ENCODE measurements around the gene MRGPRF. TPM values are rescaled to one million over a fixed set of nuclear protein-coding genes. Genes with fewer than 3 reads are reported as not detected.

Gene MRGPRF
- total RNA-seq, 2 experiments from 2014 or later, result not detected

DNA sequence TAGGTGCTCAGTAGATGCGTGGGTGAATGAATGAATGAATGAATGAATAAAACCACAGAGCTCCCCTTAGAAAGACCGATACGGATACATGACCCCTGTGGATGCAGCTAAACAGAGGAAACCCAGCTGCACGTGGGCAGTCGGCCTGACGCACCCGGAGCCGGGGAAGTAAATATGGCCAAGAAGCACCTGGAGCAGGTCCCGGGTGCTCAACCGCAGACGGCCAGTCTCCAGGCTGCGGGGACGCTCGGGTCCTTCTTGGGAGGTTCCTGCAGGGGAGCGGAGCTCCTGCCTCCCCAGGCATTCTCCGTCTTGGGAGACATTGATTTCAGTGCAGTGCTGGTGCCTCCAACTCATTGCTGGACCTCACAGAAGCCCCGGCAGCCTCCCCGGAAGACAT, 24.0 kb upstream of the MRGPRF start:
- TF ChIP-seq, protein P1, sequence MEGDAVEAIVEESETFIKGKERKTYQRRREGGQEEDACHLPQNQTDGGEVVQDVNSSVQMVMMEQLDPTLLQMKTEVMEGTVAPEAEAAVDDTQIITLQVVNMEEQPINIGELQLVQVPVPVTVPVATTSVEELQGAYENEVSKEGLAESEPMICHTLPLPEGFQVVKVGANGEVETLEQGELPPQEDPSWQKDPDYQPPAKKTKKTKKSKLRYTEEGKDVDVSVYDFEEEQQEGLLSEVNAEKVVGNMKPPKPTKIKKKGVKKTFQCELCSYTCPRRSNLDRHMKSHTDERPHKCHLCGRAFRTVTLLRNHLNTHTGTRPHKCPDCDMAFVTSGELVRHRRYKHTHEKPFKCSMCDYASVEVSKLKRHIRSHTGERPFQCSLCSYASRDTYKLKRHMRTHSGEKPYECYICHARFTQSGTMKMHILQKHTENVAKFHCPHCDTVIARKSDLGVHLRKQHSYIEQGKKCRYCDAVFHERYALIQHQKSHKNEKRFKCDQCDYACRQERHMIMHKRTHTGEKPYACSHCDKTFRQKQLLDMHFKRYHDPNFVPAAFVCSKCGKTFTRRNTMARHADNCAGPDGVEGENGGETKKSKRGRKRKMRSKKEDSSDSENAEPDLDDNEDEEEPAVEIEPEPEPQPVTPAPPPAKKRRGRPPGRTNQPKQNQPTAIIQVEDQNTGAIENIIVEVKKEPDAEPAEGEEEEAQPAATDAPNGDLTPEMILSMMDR (IDR thresholded peaks at IDR 0.05), result no peak
- CTCF ChIA-PET, result no interaction called here
- intact Hi-C loops (cut with DNase I, micrococcal nuclease), result no loop called here
- no peaks in the 10 kb centered on the region for H3K9me3 ChIP-seq (ENCODE audit: control insufficient read depth in 1 of 2, insufficient read depth in 1 of 2, low read length in 2 of 2)
- H3K27ac ChIP-seq (ENCODE audit: low read depth in 1 of 2, low read length in 2 of 2), result no peak overlapping the region
- no peaks in the 10 kb centered on the region for H3K4me1 ChIP-seq (ENCODE audit: insufficient read depth, low read length)
- no peak overlapping the region for H3K27ac Mint-ChIP-seq
- no peak overlapping the region for H3K4me3 ChIP-seq (ENCODE audit: low read length)
- no peaks in the 10 kb centered on the region for H3K9me3 Mint-ChIP-seq
- ATAC-seq (ENCODE audit: poor library complexity), result no peak
- H3K4me3 Mint-ChIP-seq, result no peak overlapping the region
- no peaks in the 10 kb centered on the region for H3K36me3 Mint-ChIP-seq (ENCODE audit: low read depth)
- no peaks in the 10 kb centered on the region for H3K4me1 Mint-ChIP-seq (ENCODE audit: low read depth)
- POLR2A ChIA-PET, result no interaction called here
- no peaks in the 10 kb centered on the region for H3K27me3 ChIP-seq (ENCODE audit: control insufficient read depth in 1 of 2, insufficient read depth in 2 of 2, low read length in 2 of 2)
- H3K36me3 ChIP-seq (ENCODE audit: insufficient read depth, low read length), result no peaks in the 10 kb centered on the region
- no peak for DNase-seq
- peaks cover 11% of the 10 kb centered on the region for H3K27me3 Mint-ChIP-seq

DNA sequence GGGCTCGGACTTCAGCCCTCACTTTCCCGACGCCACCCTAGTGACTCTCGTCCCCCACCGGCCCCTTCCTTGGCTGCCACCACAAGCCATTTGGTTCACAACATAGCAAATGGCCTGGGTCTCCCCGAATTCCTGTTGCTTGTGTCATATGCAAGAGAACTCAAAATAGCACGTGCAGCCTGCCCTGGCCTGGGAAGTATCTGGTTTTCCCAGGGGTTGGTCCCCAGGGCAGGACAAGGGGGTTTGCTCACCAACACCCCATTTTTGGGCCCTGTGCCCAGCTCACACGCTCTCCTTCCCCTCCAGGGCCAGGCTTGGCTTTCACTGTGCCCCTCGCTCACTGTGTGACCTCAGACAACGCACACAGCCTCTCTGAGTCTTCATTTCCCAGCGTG, 22.9 kb upstream of the MRGPRF start:
- Mint-ChIP-seq H3K36me3 (ENCODE audit: low read depth) (no peaks in the 10 kb centered on the region), H3K4me1 (ENCODE audit: low read depth) (no peaks in the 10 kb centered on the region), H3K27ac (no peak overlapping the region), H3K27me3 (peaks cover 11% of the 10 kb centered on the region), H3K9me3 (no peaks in the 10 kb centered on the region), H3K4me3 (no peak overlapping the region)
- POLR2A ChIA-PET, result no interaction called here
- intact Hi-C loops (cut with DNase I, micrococcal nuclease), result no loop called here
- H3K9me3 ChIP-seq (ENCODE audit: control insufficient read depth in 1 of 2, insufficient read depth in 1 of 2, low read length in 2 of 2), result no peaks in the 10 kb centered on the region
- CTCF ChIA-PET, result no interaction called here
- no peak overlapping the region for H3K27ac ChIP-seq (ENCODE audit: low read depth in 1 of 2, low read length in 2 of 2)
- ATAC-seq (ENCODE audit: poor library complexity) (no peak), DNase-seq (no peak)
- no peaks in the 10 kb centered on the region for H3K27me3 ChIP-seq (ENCODE audit: control insufficient read depth in 1 of 2, insufficient read depth in 2 of 2, low read length in 2 of 2)
- H3K36me3 ChIP-seq (ENCODE audit: insufficient read depth, low read length), result no peaks in the 10 kb centered on the region
- TF ChIP-seq, protein P1 (IDR thresholded peaks at IDR 0.05), result no peak
- H3K4me1 ChIP-seq (ENCODE audit: insufficient read depth, low read length), result no peaks in the 10 kb centered on the region
- no peak overlapping the region for H3K4me3 ChIP-seq (ENCODE audit: low read length)

DNA sequence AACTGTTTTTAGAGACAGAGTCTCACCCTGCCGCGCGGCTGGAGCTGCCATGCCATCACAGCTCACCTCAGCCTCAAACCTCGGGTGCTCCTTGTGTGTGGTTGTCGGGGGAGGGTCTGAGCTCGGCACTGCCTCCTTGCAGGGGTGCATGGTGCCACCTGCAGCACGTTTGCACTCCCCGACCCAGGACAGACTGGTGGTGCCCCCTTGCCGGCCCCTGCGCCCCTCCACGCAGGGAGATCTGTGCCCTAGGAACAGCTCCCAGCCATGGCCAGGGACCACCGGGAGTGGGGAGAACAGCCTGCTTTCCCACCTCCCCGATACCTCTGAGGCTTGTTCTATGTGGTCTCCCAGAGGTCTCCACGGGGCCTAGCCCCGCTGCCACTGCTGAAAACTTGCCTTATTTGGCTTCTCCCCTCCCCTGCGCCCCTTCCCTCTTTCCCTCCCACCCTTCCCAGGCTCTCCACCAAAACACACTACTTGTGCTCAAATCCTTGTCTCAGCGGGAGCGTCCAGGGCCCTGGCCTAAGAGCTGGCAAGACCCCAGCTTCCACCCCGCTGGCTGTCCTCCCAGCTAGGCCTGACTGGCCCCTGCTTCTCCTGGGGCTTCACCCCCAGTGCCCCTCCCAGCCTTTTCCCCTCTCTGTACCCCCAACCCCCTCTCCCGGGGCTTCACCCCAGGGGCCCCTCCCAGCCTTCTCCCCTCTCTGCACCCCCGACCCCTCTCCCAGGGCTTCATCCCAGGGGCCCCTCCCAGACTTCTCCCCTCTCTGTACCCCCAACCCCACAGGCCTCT, 22.3 kb upstream of the MRGPRF start:
- TF ChIP-seq, protein P1 (IDR thresholded peaks at IDR 0.05), result no peak
- POLR2A ChIA-PET, result no interaction called here

More for the DNA sequence above, 22.3 kb upstream of the MRGPRF start:
- CTCF ChIA-PET, result no interaction called here
- Mint-ChIP-seq H3K4me3 (no peak overlapping the region), H3K4me1 (ENCODE audit: low read depth) (no peaks in the 10 kb centered on the region), H3K9me3 (no peaks in the 10 kb centered on the region), H3K27me3 (peaks cover 11% of the 10 kb centered on the region), H3K27ac (no peak overlapping the region), H3K36me3 (ENCODE audit: low read depth) (no peaks in the 10 kb centered on the region)
- ATAC-seq (ENCODE audit: poor library complexity), result no peak
- Histone ChIP-seq H3K4me3 (ENCODE audit: low read length) (no peak overlapping the region), H3K27ac (ENCODE audit: low read depth in 1 of 2, low read length in 2 of 2) (no peak overlapping the region), H3K9me3 (ENCODE audit: control insufficient read depth in 1 of 2, insufficient read depth in 1 of 2, low read length in 2 of 2) (no peaks in the 10 kb centered on the region), H3K4me1 (ENCODE audit: insufficient read depth, low read length) (no peaks in the 10 kb centered on the region), H3K27me3 (ENCODE audit: control insufficient read depth in 1 of 2, insufficient read depth in 2 of 2, low read length in 2 of 2) (no peaks in the 10 kb centered on the region), H3K36me3 (ENCODE audit: insufficient read depth, low read length) (no peaks in the 10 kb centered on the region)
- intact Hi-C loops (cut with DNase I, micrococcal nuclease), result no loop called here
- no peak for DNase-seq
